ENCODE results near the gene C20orf144.
"Not testable (repeated sequence)": the region's sequence is repeated elsewhere in the genome, so short reads cannot be mapped to it uniquely, and the experiment has no call there.

DNA sequence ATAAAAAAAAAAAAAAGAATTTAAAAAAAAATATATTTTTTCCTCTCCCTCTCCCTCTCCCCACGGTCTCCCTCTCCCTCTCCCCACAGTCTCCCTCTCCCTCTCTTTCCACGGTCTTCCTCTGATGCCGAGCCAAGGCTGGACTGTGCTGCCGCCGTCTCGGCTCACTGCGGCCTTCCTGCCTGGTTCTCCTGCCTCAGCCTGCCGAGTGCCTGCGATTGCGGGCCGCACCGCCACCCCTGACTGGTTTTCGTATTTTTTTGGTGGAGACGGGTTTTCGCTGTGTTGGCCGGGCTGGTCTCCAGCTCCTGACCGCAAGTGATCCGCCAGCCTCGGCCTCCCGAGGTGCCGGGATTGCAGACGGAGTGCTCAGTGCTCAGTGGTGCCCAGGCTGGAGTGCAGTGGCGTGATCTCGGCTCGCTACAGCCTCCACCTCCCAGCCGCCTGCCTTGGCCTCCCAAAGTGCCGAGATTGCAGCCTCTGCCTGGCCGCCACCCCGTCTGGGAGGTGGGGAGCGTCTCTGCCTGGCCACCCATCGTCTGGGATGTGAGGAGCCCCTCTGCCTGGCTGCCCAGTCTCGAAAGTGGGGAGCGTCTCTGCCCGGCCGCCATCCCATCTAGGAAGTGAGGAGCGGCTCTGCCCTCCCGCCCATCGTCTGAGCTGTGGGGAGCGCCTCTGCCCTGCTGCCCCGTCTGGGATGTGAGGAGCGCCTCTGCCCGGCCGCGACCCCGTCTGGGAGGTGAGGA lies 38.7 kb downstream of the C20orf144 start:
- TF ChIP-seq, protein P1, sequence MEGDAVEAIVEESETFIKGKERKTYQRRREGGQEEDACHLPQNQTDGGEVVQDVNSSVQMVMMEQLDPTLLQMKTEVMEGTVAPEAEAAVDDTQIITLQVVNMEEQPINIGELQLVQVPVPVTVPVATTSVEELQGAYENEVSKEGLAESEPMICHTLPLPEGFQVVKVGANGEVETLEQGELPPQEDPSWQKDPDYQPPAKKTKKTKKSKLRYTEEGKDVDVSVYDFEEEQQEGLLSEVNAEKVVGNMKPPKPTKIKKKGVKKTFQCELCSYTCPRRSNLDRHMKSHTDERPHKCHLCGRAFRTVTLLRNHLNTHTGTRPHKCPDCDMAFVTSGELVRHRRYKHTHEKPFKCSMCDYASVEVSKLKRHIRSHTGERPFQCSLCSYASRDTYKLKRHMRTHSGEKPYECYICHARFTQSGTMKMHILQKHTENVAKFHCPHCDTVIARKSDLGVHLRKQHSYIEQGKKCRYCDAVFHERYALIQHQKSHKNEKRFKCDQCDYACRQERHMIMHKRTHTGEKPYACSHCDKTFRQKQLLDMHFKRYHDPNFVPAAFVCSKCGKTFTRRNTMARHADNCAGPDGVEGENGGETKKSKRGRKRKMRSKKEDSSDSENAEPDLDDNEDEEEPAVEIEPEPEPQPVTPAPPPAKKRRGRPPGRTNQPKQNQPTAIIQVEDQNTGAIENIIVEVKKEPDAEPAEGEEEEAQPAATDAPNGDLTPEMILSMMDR (conservative IDR thresholded peaks at IDR 0.05; ENCODE audit: low read length): not testable (repeated sequence)
- not testable (repeated sequence) for TF ChIP-seq EZH2phosphoT487 (IDR thresholded peaks at IDR 0.05; ENCODE audit: borderline replicate concordance)
